Fibroblast of skin of scalp (primary cell): Measurements from ENCODE around the gene NKD2.
"Not testable (repeated sequence)": the region's sequence is repeated elsewhere in the genome, so short reads cannot be mapped to it uniquely, and the experiment has no call there.

ENCODE experiments used
- DNase-seq: peaks from one replicate; pipeline ENCODE4 v3.0.0-alpha.2; 2013

The NKD2 gene

DNA sequence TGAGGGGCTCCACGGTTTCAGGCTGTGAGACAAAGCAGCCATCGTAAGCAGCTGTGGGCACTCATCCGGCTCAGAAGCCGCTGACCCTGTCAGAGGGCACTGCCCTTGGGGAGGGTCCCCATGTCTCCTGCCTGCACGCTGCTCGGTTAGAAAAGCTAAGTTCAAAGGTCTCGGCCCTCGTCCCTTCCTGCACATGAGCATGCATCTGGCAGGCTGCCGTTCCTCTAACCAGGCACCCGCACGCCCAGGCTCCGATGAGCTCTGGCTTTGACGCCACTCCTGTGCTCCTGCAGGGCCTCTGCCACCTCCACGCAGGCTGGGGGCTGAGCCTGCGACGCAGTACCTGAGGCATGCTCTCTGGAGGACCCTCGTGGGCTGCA lies 51.3 kb downstream of the NKD2 start:
- DNase-seq: no peak

DNA sequence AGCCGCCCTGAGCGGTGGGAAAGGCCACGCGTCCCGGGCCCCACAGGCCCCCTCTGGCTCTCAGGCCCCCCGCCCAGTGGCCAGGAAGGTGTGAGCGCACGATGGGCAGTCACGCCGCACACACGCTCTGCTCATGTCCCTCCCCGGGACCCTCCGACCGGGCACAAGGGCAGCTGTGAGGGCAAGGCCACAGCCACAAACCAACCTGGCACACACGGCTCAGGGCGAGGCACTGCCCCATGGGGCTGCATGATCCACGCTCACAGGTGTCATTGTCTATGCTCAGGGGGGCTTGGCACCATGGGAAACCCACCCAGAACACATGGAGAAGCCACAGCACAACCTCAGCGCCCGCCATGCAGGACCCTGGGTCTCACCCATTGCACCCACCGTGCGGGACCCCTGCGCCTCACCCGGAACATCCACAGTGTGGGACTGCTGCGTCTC lies 52.0 kb downstream of the NKD2 start:
- DNase-seq: no peak

DNA sequence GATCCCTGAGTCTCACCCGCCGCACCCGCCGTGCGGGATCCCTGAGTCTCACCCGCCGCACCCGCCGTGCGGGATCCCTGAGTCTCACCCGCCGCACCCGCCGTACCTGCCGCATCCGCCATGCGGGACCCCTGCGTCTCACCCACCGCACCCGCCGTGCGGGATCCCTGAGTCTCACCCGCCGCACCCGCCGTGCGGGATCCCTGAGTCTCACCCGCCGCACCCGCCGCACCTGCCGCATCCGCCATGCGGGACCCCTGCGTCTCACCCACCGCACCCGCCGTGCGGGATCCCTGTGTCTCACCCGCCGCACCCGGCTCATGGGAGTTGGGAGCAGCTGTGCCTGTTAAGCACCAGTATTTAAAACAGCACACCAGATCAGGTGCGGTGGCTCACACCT lies 52.7 kb downstream of the NKD2 start:
- not testable (repeated sequence) for DNase-seq

DNA sequence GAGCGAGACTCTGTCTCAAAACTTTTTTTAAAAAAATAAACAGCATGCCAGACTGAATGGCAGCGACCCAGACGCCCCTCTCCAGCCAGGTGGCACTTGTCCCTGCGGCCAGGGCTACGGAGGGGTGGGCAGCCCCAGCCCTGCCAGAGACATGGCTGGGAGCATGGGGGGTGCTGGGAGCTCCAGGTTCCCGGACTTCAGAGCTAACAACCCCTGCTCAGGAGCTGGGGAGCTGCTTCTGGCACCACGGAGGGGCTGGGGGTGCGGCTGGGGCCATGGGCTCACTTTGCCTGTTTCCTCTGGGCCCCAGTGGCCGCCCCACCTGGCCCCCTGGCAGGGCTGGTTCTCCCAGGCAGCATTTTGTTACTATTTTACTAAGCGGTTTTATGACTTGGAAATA lies 53.3 kb downstream of the NKD2 start:
- no peak for DNase-seq

GRCh38 chr5:1062761-1063568 lies 54.4 kb downstream of the NKD2 start:
- DNase-seq: no peak

- DNase-seq: no peak
Observed at GRCh38 chr5:1063661-1064382, 55.2 kb downstream of the NKD2 start.

GRCh38 chr5:1064383-1065142 lies 56.0 kb downstream of the NKD2 start:
- DNase-seq: no peak

DNA sequence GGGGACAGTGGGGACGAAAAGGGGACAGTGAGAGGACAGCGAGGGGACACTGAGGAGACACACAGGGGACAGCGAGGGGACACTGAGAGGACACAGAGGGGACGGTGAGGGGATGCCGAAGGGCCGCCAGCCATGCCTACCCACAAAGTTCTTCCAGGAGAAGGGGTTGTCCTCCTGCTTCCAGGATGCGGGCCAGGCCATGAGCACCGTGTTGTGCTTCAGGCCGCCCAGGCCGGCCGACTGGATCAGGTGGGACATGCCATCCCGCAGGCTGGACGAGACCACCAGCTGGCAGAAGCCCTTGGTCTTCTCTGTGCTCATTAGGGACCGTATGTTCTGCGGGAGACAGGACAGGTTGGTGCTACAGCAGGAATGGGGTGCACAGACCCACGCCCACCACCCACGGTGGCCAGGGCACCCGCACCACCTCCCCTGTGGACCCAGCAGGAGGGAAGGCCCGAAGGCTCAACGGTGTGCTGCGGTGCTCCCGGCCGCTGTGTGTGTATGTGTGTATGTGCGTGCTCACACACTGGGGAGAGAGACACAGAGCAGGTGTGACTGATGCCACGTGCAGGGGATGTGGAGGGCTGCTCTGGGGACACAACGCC lies 56.6 kb downstream of the NKD2 start:
- DNase-seq: no peak

DNA sequence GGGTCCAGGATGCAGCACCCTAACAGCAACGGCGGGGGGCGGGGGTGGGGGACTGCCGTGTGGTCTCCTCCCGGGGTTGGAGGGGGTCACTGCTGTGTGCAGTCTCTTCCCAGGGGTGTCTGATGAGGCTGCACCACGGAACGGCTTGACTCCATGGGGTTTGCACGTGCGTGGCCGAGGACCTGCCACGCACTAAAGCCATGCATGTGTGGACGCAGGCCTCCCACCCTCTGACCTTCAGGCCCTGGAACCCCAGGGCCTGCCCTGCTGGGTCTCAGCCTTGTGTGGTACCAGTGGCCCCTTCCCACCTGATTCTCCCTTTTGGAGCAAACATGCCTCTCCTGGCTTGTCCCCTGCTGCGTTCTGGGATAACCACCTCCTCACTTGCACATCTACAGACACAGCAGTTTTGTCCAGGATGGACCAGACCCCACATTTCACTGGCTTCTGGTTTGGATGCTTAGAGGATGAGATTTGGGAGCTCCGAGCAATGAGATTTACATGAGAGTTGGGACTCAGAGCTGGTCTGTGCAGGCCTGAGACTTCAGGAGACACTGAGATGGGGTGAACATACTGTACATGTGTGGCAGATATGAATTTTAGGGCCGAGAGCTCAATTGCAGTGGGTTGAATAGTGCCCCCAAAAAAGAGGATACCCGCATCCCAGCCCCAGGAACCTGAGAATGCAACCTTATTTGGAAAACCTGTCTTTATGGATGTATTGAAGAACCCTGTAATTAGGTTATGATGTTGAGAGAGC lies 57.5 kb downstream of the NKD2 start:
- no peak for DNase-seq

- DNase-seq: no peak
Observed at GRCh38 chr5:1066676-1067075, 58.1 kb downstream of the NKD2 start.

DNA sequence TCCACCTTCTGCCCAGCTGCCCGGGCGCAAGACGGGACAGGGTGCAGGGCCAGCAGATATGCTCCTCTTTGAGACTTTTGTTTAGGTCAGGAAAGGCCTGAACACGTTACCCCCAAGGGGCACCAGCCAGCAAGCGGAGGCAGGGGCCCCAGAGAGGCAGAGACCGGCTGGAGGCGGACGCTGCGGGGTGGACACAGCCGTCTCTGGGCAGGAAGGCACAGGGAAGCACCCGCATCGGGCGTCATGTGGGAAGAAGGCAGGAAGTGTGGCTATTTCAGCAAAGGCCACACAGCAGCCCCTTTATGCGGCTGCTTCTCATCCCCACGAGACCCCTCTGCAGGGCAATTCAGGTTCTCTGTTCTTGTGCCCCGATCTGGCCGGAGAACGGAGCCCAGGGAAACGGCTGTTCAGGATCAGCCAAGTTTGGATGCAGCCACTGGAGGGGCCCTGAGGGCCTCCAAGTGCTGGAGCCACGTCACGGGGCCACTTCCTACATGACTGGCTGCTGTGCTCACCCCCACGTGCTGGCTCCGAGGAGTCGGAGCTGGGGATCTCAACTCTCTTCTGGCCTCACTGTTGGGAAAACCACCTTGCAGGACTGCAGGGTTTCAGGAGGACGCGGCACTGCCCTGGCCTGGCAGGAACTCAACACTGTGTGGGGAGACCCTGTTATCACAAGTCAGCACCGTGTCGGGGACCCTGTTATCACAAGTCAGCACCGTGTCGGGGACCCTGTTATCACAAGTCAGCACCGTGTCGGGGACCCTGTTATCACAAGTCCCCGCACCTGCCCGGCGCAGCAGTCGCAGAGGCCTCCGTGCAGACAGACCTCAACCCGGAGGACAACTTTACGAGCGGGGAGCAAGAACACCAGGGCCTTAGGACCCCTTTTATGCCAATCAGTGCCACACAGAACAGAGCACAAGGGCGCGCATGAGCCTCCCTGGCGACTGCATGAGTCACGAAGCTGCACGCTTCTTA lies 58.8 kb downstream of the NKD2 start:
- no peak for DNase-seq

DNA sequence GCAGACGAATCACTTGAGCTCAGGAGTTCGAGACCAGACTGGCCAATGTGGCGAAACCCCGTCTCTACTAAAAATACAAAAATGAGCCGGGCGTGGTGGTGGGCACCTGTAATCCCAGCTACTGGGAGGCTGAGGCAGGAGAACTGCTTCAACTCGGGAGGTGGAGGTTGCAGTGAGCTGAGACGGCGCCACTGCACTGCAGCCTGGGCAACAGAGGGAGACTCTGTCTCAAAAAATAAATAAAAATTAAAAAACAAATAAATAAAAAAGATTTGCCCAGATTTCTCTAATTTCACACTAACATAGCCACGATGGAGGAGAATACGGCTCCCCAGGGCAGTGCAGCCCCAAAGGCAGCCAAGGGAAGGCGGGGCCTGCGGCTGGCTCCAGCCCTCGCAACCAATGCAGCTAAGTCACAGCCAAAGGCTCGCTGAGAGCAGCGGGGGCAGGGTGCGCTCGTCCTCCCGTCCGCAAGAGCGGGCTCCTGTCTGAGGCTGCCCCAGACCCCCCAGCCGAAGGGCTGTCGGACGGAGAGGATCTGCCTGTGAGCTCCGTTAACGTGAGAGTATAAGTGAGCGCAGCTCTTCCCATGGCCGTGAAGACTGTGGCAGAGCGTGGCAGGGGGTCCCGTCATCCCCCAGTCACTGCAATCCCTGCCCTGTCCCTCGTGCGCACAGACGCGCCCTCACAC lies 59.7 kb downstream of the NKD2 start:
- no peak for DNase-seq

GRCh38 chr5:1068895-1069719 lies 60.5 kb downstream of the NKD2 start:
- no peak for DNase-seq

DNA sequence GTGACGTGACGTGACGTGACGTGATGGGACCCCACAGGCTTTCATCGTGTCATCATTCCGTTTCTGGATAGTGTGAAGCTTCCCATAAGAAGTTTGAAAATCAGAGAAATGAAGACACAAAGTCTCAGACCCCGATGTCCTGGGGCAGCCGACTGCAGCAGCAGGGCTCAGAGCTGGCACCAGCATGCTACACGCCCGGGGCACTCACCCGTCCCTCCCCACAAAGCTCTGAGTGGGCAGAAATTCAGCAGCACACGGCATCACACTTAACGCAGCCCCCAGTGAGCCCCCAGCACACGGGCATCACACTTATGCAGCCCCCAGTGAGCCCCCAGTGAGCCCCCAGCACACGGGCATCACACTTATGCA lies 61.1 kb downstream of the NKD2 start:
- DNase-seq: no peak

- DNase-seq: no peak
Observed at GRCh38 chr5:1073239-1074102, 64.9 kb downstream of the NKD2 start.

DNA sequence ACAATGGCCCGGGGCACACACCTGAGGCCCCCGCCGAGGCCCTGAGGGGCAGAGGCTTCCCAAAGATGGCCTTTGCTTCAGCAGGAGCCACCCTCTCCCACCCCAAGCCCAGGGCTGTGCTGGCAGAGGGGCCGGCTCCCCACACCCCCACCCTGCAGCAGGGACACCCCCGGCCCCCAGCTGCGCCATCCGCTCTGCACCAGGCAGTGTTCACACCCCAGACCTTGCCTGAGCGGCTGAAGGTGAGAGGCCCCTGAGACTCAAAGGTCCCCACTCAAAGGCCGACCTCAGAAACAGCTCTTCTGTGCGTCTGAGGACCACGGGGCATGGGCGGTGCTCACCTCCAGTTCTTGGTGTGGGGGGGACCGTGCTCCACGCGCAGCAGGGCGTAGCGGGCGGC lies 65.6 kb downstream of the NKD2 start:
- no peak for DNase-seq

- DNase-seq: no peak
Observed at GRCh38 chr5:1074816-1075554, 66.4 kb downstream of the NKD2 start.

- no peak for DNase-seq
Observed at GRCh38 chr5:1075555-1075881, 66.9 kb downstream of the NKD2 start.
